HEK293 (cell line): ENCODE results near the gene ARNT2.

Source experiments
- GLI2 ChIP-seq: fragments of 450-650 bp; formaldehyde crosslinking; IDR thresholded peaks from 2 replicates; pipeline ENCODE4; 2017; ENCODE audit warnings: missing biosample characterization, missing genetic modification characterization, low read depth, borderline replicate concordance
- GLIS2 ChIP-seq: fragments of 450-650 bp; formaldehyde crosslinking; IDR thresholded peaks from 2 replicates; pipeline ENCODE4 v1.5.1; 2016; ENCODE audit warnings: missing biosample characterization, missing genetic modification characterization
- KLF10 ChIP-seq: fragments of 450-650 bp; IDR thresholded peaks from 2 replicates; pipeline ENCODE4 v1.5.1; 2018; ENCODE audit warnings: missing biosample characterization, mild to moderate bottlenecking, missing genetic modification characterization
- MYNN ChIP-seq: fragments of 450-650 bp; formaldehyde crosslinking; IDR thresholded peaks from 2 replicates; pipeline ENCODE4 v1.5.1; 2016; ENCODE audit warnings: missing biosample characterization, missing genetic modification characterization, borderline replicate concordance
- RBAK ChIP-seq: fragments of 450-650 bp; formaldehyde crosslinking; IDR thresholded peaks from 2 replicates; pipeline ENCODE4 v1.5.1; 2016; ENCODE audit warnings: missing biosample characterization, missing genetic modification characterization
- SCRT1 ChIP-seq: fragments of 450-650 bp; formaldehyde crosslinking; IDR thresholded peaks from 2 replicates; pipeline ENCODE4 v1.5.1; 2016; ENCODE audit warnings: missing biosample characterization, missing genetic modification characterization, borderline replicate concordance
- ZBTB1 ChIP-seq: fragments of 450-650 bp; formaldehyde crosslinking; IDR thresholded peaks from 2 replicates; pipeline ENCODE4 v1.5.1; 2016; ENCODE audit warnings: missing biosample characterization, missing genetic modification characterization
- ZBTB20 ChIP-seq: fragments of 450-650 bp; formaldehyde crosslinking; IDR thresholded peaks from 2 replicates; pipeline ENCODE4 v1.5.1; 2016; ENCODE audit warnings: missing biosample characterization, missing genetic modification characterization
- ZNF121 ChIP-seq: fragments of 450-650 bp; formaldehyde crosslinking; IDR thresholded peaks from 2 replicates; pipeline ENCODE4 v1.5.1; 2016; ENCODE audit warnings: missing biosample characterization, missing genetic modification characterization
- ZNF184 ChIP-seq: fragments of 450-650 bp; IDR thresholded peaks from 2 replicates; pipeline ENCODE4 v1.5.1; 2018; ENCODE audit warnings: missing biosample characterization, mild to moderate bottlenecking, missing genetic modification characterization
- ZNF211 ChIP-seq: fragments of 450-650 bp; formaldehyde crosslinking; IDR thresholded peaks from 2 replicates; pipeline ENCODE4 v1.5.1; 2016; ENCODE audit warnings: low read depth, missing biosample characterization, missing genetic modification characterization
- ZNF223 ChIP-seq: fragments of 450-650 bp; formaldehyde crosslinking; IDR thresholded peaks from 2 replicates; pipeline ENCODE4 v1.5.1; 2016; ENCODE audit warnings: missing biosample characterization, missing genetic modification characterization
- ZNF366 ChIP-seq: fragments of 450-650 bp; formaldehyde crosslinking; conservative IDR thresholded peaks from 2 replicates; pipeline ENCODE4 v1.5.1; 2016; ENCODE audit warnings: missing biosample characterization, missing genetic modification characterization
- ZNF423 ChIP-seq: fragments of 450-650 bp; formaldehyde crosslinking; IDR thresholded peaks from 2 replicates; pipeline ENCODE4 v1.5.1; 2016; ENCODE audit warnings: missing biosample characterization, missing genetic modification characterization
- ZNF48 ChIP-seq: fragments of 450-650 bp; formaldehyde crosslinking; IDR thresholded peaks from 2 replicates; pipeline ENCODE4 v1.5.1; 2016; ENCODE audit warnings: missing biosample characterization, missing genetic modification characterization
- ZNF510 ChIP-seq: fragments of 450-650 bp; formaldehyde crosslinking; IDR thresholded peaks from 2 replicates; pipeline ENCODE4 v1.5.1; 2018; ENCODE audit warnings: mild to moderate bottlenecking, missing genetic modification characterization, missing biosample characterization; ENCODE audit not compliant: insufficient replicate concordance
- ZNF514 ChIP-seq: fragments of 450-650 bp; formaldehyde crosslinking; IDR thresholded peaks from 2 replicates; pipeline ENCODE4 v1.5.1; 2016; ENCODE audit warnings: missing biosample characterization, missing genetic modification characterization
- ZNF660 ChIP-seq: fragments of 450-650 bp; IDR thresholded peaks from 2 replicates; pipeline ENCODE4 v1.5.1; 2018; ENCODE audit warnings: missing biosample characterization, mild to moderate bottlenecking, missing genetic modification characterization
- ZNF768 ChIP-seq: fragments of 450-650 bp; formaldehyde crosslinking; IDR thresholded peaks from 2 replicates; pipeline ENCODE4 v1.5.1; 2018; ENCODE audit warnings: missing biosample characterization, mild to moderate bottlenecking, missing genetic modification characterization
- TF ChIP-seq, protein P1 (sequence below): fragments of 450-650 bp; formaldehyde crosslinking; IDR thresholded peaks from 2 replicates; pipeline ENCODE4 v1.5.1; 2017; ENCODE audit warnings: missing biosample characterization, mild to moderate bottlenecking, missing genetic modification characterization, moderate library complexity
- TF ChIP-seq, protein P2 (sequence below): fragments of 450-650 bp; formaldehyde crosslinking; optimal IDR thresholded peaks from 2 replicates; pipeline ENCODE3; 2016; ENCODE audit warnings: missing biosample characterization, mild to moderate bottlenecking, missing genetic modification characterization
- TF ChIP-seq, protein P3 (sequence below): fragments of 450-650 bp; formaldehyde crosslinking; IDR thresholded peaks from 2 replicates; pipeline ENCODE4 v1.5.1; 2016; ENCODE audit warnings: missing biosample characterization, missing genetic modification characterization
- TF ChIP-seq, protein P4 (sequence below): fragments of 450-650 bp; formaldehyde crosslinking; IDR thresholded peaks from 2 replicates; pipeline ENCODE4 v1.5.1; 2016; ENCODE audit warnings: missing biosample characterization, missing genetic modification characterization, low read depth
- TF ChIP-seq, protein P5 (sequence below): fragments of 450-650 bp; formaldehyde crosslinking; IDR thresholded peaks from 2 replicates; pipeline ENCODE4 v1.5.1; 2017; ENCODE audit warnings: missing biosample characterization, missing genetic modification characterization

ARNT2 gene

DNA sequence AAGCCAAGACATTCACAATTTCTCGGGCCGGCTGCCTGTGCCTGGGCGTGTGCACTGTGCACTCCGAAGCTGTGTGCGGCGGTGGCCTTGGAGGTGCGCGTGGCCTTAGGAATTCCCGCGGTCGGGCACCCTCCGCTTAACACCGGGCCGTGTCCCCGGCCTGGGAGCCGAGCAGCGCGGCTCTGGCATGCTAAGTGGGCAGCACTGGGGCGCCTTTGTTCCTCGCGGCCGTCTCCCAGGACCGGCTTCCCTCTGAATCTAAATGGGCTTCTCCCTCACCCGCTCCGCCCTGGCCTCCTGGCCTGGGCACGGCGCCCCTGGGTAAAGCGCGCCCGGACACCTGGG is 498 bp upstream of the ARNT2 start (continued):
- TF ChIP-seq, protein P1, sequence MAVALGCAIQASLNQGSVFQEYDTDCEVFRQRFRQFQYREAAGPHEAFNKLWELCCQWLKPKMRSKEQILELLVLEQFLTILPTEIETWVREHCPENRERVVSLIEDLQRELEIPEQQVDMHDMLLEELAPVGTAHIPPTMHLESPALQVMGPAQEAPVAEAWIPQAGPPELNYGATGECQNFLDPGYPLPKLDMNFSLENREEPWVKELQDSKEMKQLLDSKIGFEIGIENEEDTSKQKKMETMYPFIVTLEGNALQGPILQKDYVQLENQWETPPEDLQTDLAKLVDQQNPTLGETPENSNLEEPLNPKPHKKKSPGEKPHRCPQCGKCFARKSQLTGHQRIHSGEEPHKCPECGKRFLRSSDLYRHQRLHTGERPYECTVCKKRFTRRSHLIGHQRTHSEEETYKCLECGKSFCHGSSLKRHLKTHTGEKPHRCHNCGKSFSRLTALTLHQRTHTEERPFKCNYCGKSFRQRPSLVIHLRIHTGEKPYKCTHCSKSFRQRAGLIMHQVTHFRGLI (tag by site-specific recombination) = peak; percentile 46
- TF ChIP-seq, protein P2, sequence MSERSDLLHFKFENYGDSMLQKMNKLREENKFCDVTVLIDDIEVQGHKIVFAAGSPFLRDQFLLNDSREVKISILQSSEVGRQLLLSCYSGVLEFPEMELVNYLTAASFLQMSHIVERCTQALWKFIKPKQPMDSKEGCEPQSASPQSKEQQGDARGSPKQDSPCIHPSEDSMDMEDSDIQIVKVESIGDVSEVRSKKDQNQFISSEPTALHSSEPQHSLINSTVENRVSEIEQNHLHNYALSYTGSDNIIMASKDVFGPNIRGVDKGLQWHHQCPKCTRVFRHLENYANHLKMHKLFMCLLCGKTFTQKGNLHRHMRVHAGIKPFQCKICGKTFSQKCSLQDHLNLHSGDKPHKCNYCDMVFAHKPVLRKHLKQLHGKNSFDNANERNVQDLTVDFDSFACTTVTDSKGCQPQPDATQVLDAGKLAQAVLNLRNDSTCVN (tag by site-specific recombination) = peak; percentile 88
- peak; percentile 74 for TF ChIP-seq ZBTB20 (tag by site-specific recombination)
- no peak for TF ChIP-seq ZNF48 (tag by site-specific recombination)
- TF ChIP-seq, protein P3, sequence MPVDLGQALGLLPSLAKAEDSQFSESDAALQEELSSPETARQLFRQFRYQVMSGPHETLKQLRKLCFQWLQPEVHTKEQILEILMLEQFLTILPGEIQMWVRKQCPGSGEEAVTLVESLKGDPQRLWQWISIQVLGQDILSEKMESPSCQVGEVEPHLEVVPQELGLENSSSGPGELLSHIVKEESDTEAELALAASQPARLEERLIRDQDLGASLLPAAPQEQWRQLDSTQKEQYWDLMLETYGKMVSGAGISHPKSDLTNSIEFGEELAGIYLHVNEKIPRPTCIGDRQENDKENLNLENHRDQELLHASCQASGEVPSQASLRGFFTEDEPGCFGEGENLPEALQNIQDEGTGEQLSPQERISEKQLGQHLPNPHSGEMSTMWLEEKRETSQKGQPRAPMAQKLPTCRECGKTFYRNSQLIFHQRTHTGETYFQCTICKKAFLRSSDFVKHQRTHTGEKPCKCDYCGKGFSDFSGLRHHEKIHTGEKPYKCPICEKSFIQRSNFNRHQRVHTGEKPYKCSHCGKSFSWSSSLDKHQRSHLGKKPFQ (tag by site-specific recombination) = no peak
- TF ChIP-seq ZNF510 (tag by site-specific recombination) = no peak
- no peak for TF ChIP-seq GLIS2 (tag by site-specific recombination)
- no peak for TF ChIP-seq ZNF121 (tag by site-specific recombination)
- no peak for TF ChIP-seq ZNF366
- no peak for TF ChIP-seq ZNF211
- no peak for TF ChIP-seq SCRT1 (tag by site-specific recombination)
- TF ChIP-seq MYNN (tag by site-specific recombination) = no peak
- no peak for TF ChIP-seq ZNF768 (tag by site-specific recombination)
- peak; percentile 37; the same call in 1 of the 2 replicates for TF ChIP-seq ZNF423 (tag by site-specific recombination)
- TF ChIP-seq RBAK (tag by site-specific recombination) = no peak
- TF ChIP-seq ZNF514 = no peak
- TF ChIP-seq ZBTB1 (tag by site-specific recombination) = no peak
- no peak for TF ChIP-seq ZNF223 (tag by site-specific recombination)
- TF ChIP-seq, protein P4, sequence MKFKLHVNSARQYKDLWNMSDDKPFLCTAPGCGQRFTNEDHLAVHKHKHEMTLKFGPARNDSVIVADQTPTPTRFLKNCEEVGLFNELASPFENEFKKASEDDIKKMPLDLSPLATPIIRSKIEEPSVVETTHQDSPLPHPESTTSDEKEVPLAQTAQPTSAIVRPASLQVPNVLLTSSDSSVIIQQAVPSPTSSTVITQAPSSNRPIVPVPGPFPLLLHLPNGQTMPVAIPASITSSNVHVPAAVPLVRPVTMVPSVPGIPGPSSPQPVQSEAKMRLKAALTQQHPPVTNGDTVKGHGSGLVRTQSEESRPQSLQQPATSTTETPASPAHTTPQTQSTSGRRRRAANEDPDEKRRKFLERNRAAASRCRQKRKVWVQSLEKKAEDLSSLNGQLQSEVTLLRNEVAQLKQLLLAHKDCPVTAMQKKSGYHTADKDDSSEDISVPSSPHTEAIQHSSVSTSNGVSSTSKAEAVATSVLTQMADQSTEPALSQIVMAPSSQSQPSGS (tag by site-specific recombination) = no peak
- TF ChIP-seq ZNF660 = no peak
- TF ChIP-seq GLI2 (tag by site-specific recombination) = no peak
- no peak for TF ChIP-seq ZNF184 (tag by site-specific recombination)
- TF ChIP-seq KLF10 (tag by site-specific recombination) = no peak
- TF ChIP-seq, protein P5, sequence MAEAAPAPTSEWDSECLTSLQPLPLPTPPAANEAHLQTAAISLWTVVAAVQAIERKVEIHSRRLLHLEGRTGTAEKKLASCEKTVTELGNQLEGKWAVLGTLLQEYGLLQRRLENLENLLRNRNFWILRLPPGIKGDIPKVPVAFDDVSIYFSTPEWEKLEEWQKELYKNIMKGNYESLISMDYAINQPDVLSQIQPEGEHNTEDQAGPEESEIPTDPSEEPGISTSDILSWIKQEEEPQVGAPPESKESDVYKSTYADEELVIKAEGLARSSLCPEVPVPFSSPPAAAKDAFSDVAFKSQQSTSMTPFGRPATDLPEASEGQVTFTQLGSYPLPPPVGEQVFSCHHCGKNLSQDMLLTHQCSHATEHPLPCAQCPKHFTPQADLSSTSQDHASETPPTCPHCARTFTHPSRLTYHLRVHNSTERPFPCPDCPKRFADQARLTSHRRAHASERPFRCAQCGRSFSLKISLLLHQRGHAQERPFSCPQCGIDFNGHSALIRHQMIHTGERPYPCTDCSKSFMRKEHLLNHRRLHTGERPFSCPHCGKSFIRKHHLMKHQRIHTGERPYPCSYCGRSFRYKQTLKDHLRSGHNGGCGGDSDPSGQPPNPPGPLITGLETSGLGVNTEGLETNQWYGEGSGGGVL = no peak
- TF ChIP-seq, all 188 proteins: peak for 12
